IMR-90 (cell line): Measurements from ENCODE around the gene ACLY. TPM values are rescaled to one million over a fixed set of nuclear protein-coding genes. Genes with fewer than 3 reads are reported as not detected.
"Not testable (repeated sequence)": the region's sequence is repeated elsewhere in the genome, so short reads cannot be mapped to it uniquely, and the experiment has no call there.

Experiments used
- ATAC-seq: fragments of 200-7000 bp; cut with Tn5 transposase; 2 replicates; pipeline ENCODE4 v1.9.1; 2020; ENCODE audit warnings: low read depth, mild to moderate bottlenecking, moderate library complexity
- BruUV-seq: library from RNA; stranded (reverse); fragments of 400-500 nt; replicated peaks from 2 replicates; lab custom pipeline; 2021; lab: Mats Ljungman, UMichigan
- CTCF ChIA-PET: fragments of 300-600 bp; formaldehyde crosslinking; extraction: SDS; loops from one replicate; lab custom pipeline; 2021; ENCODE audit warnings: antibody characterized with exemption; lab: Yijun Ruan, JAX
- POLR2A ChIA-PET: fragments of 300-600 bp; sonication (Branson Sonifier 250); formaldehyde crosslinking; loops from one replicate; lab custom pipeline; 2022; ENCODE audit warnings: antibody characterized with exemption; ENCODE audit not compliant: unreplicated experiment; lab: Charles Lee
- DNase-seq: peaks from one replicate; pipeline ENCODE4 v3.0.0; 2013
- H2AFZ ChIP-seq: replicated peaks from 2 replicates; pipeline ENCODE3; 2013; ENCODE audit warnings: low read length, mild to moderate bottlenecking; ENCODE audit not compliant: poor library complexity
- H2AK5ac ChIP-seq: 2 replicates; pipeline ENCODE4 v1.6.1; 2013; ENCODE audit warnings: low read depth, low read length, inconsistent platforms
- H2AK9ac ChIP-seq: replicated peaks from 2 replicates; pipeline ENCODE3; 2013; ENCODE audit warnings: mild to moderate bottlenecking, low read depth, low read length, moderate library complexity; ENCODE audit not compliant: poor library complexity
- H2BK120ac ChIP-seq: 2 replicates; pipeline ENCODE4 v1.6.1; 2013; ENCODE audit warnings: low read depth, low read length, inconsistent platforms
- H2BK15ac ChIP-seq: 3 replicates; pipeline ENCODE4 v1.6.1; 2013; ENCODE audit warnings: low read depth, low read length, inconsistent platforms
- H2BK20ac ChIP-seq: 2 replicates; pipeline ENCODE4 v1.6.1; 2013; ENCODE audit warnings: low read depth, mild to moderate bottlenecking, inconsistent platforms, low read length, moderate library complexity
- H2BK5ac ChIP-seq: 2 replicates; pipeline ENCODE4 v1.6.1; 2013; ENCODE audit warnings: mild to moderate bottlenecking, low read depth, low read length, inconsistent platforms; ENCODE audit not compliant: poor library complexity, severe bottlenecking
- H3K14ac ChIP-seq: replicated peaks from 2 replicates; pipeline ENCODE4 v1.6.1; 2013; ENCODE audit warnings: low read depth, low read length, inconsistent platforms
- H3K18ac ChIP-seq: 2 replicates; pipeline ENCODE4 v1.6.1; 2013; ENCODE audit warnings: low read depth, low read length, control low read depth
- H3K23ac ChIP-seq: 2 replicates; pipeline ENCODE4 v1.6.1; 2013; ENCODE audit warnings: low read depth, low read length, inconsistent platforms
- H3K27ac ChIP-seq: 2 replicates; pipeline ENCODE4 v1.5.1; 2013; ENCODE audit warnings: mild to moderate bottlenecking, control low read depth, low read length; ENCODE audit not compliant: insufficient read depth
- H3K27me3 ChIP-seq: 2 replicates; pipeline ENCODE4 v1.6.1; 2013; ENCODE audit warnings: low read length; ENCODE audit not compliant: control insufficient read depth, insufficient read depth
- H3K36me3 ChIP-seq: 2 replicates; pipeline ENCODE4 v1.6.1; 2013; ENCODE audit warnings: low read length, mixed read lengths; ENCODE audit not compliant: control insufficient read depth, insufficient read depth
- H3K4ac ChIP-seq: 2 replicates; pipeline ENCODE4 v1.6.1; 2013; ENCODE audit warnings: low read depth, low read length, inconsistent platforms
- H3K4me1 ChIP-seq: 2 replicates; pipeline ENCODE4 v1.6.1; 2013; ENCODE audit warnings: low read length, mixed read lengths; ENCODE audit not compliant: control insufficient read depth, insufficient read depth
- H3K4me2 ChIP-seq: 2 replicates; pipeline ENCODE4 v1.6.1; 2013; ENCODE audit warnings: low read depth, mild to moderate bottlenecking, control low read depth, low read length, moderate library complexity
- H3K4me3 ChIP-seq: 2 replicates; pipeline ENCODE4 v1.5.1; 2013; ENCODE audit warnings: low read depth, mild to moderate bottlenecking, control low read depth, low read length, moderate library complexity; ENCODE audit not compliant: insufficient read depth
- H3K56ac ChIP-seq: 2 replicates; pipeline ENCODE4 v1.6.1; 2013; ENCODE audit warnings: low read length, inconsistent platforms; ENCODE audit not compliant: insufficient read depth; ENCODE audit errors: extremely low read depth
- H3K79me1 ChIP-seq, 2 experiments: 2 replicates each; pipeline ENCODE4 v1.6.1; 2013; ENCODE audit warnings: low read length in 2 of 2, inconsistent platforms in 1 of 2, low read depth in 1 of 2
- H3K9ac ChIP-seq: 2 replicates; pipeline ENCODE4 v1.6.1; 2013; ENCODE audit warnings: low read depth, low read length, control low read depth
- H3K9me1 ChIP-seq: 2 replicates; pipeline ENCODE4 v1.6.1; 2013; ENCODE audit warnings: low read length, inconsistent platforms; ENCODE audit not compliant: insufficient read depth
- H3K9me3 ChIP-seq: 2 replicates; pipeline ENCODE4 v1.6.1; 2013; ENCODE audit warnings: low read length; ENCODE audit not compliant: control insufficient read depth, insufficient read depth
- H4K20me1 ChIP-seq: 2 replicates; pipeline ENCODE4 v1.6.1; 2013; ENCODE audit warnings: low read length, inconsistent platforms; ENCODE audit not compliant: insufficient read depth
- H4K5ac ChIP-seq: 2 replicates; pipeline ENCODE4 v1.6.1; 2013; ENCODE audit warnings: mild to moderate bottlenecking, low read depth, low read length, control low read depth
- H4K8ac ChIP-seq, 2 experiments: 2 replicates each; pipeline ENCODE4 v1.6.1; 2013; ENCODE audit warnings: low read depth in 2 of 2, low read length in 2 of 2, control low read depth in 1 of 2, inconsistent platforms in 1 of 2
- H4K91ac ChIP-seq: 2 replicates; pipeline ENCODE4 v1.6.1; 2013; ENCODE audit warnings: low read depth, low read length, inconsistent platforms; ENCODE audit not compliant: insufficient read depth
- ELK1 ChIP-seq: fragments of 150-350 bp; IDR thresholded peaks from 2 replicates; pipeline ENCODE4 v1.6.1; 2016; ENCODE audit warnings: low read depth, mild to moderate bottlenecking, low read length, moderate library complexity, borderline replicate concordance
- RCOR1 ChIP-seq: IDR thresholded peaks from 2 replicates; pipeline ENCODE4 v1.6.1; 2012; ENCODE audit warnings: mild to moderate bottlenecking, low read length, improper control_type of control experiment; ENCODE audit not compliant: insufficient replicate concordance
- RFX5 ChIP-seq: IDR thresholded peaks from 2 replicates; pipeline ENCODE4 v1.8.0; 2012; ENCODE audit warnings: low read depth, mild to moderate bottlenecking, low read length, moderate library complexity
- WGBS, 2 experiments: methylation state at CpG; one replicate each; pipeline versions ENCODE4 v1.1.5 to v1.1.7; 2013; ENCODE audit warnings: missing lambda C conversion rate in 2 of 2; ENCODE audit not compliant: insufficient read length in 1 of 2; ENCODE audit errors: extremely low coverage in 2 of 2; 5-methylcytosine and 5-hydroxymethylcytosine counted together
- dilution Hi-C: fragments of 300-500 bp; cut with HindIII; formaldehyde crosslinking; loops from one replicate; pipeline ENCODE4 v1.14.3; 2018; ENCODE audit warnings: low sequenced_read_pairs; ENCODE audit not compliant: unreplicated experiment
- in situ Hi-C: fragments of 300-500 bp; cut with MboI; formaldehyde crosslinking; loops from 3 replicates; pipeline ENCODE4 v1.14.3; 2019; ENCODE audit warnings: low sequenced_read_pairs, inconsistent platforms, mixed read lengths
- intact Hi-C: fragments of 100-400 bp; cut with micrococcal nuclease; formaldehyde crosslinking; loops from 2 replicates; pipeline ENCODE4 v1.10.0; 2022
- polyA plus RNA-seq, 3 experiments: library from polyadenylated mRNA; depleted of rRNA; stranded (reverse); fragments of >200 nt; gene quantifications; 2 replicates each; pipeline ENCODE4 v1.2.3, GENCODE V29; 2012; ENCODE audit warnings: low replicate concordance in 1 of 3
- total RNA-seq: library from RNA; depleted of rRNA; stranded (reverse); fragments of >200 nt; gene quantifications from 2 replicates; pipeline ENCODE4 v1.2.3, GENCODE V29; 2012

Gene ACLY
- total and polyA plus RNA-seq, 2 of the 4 experiments (the other 2 are of a cell fraction) = 167 to 230 TPM

DNA sequence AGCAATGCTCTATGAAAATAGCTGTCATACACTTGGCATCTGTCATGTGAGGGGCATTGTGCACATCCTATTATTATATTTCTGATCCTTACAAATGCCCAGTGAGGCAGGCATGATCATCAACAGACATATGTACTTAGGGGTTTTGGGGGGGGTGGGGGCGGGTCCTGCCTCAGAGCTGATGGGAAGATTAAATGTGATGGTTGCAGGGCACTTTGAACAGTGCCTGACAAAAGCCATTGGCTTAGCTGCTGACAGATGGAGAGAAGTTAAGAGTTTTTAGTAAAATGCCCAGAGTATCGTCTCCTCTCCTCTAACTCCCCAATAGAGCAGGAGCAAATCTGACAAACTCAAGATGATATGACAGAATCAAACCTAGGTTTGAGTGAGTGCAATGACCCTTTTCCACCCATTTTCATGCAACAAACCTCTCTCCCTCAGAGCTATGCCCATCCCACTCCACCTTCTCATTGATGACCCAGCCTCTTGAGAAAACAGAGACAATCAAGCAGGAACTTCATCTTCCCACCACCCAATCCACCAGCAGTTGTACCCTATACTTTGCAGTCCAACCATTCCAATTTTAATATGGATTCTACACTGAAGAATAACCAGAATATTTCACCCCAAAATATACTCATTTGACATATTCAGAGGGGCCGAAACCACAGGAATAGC, 58.4 kb downstream of the ACLY start (continued):
- no peak for TF ChIP-seq ELK1
- no peak for TF ChIP-seq RCOR1
- no peak for TF ChIP-seq RFX5

DNA sequence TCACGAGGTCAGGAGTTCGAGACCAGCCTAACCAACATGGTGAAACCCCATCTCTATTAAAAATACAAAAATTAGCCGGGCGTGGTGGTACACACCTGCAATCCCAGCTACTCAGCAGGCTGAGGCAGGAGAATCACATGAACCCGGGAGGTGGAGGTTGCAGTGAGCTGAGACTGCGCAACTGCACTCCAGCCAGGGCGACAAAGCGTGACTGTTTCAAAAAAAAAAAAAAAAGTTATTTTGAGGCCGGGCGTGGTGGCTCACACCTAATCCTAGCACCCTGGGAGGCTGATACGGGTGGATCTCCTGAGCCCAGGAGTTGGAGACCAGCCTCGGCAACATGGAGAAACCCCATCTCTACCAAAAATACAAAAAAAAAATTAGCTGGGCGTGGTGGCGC, 67.4 kb downstream of the ACLY start:
- H3K27ac ChIP-seq, dilution Hi-C loops, POLR2A ChIA-PET, H3K4me1 ChIP-seq, H3K9me1 ChIP-seq, H4K91ac ChIP-seq, H2BK15ac ChIP-seq, ATAC-seq, H3K56ac ChIP-seq, H2BK20ac ChIP-seq, DNase-seq, H3K4ac ChIP-seq, H3K4me2 ChIP-seq, H3K9me3 ChIP-seq, H3K9ac ChIP-seq, H2AK9ac ChIP-seq, in situ Hi-C loops, H2AFZ ChIP-seq, H3K14ac ChIP-seq, H3K23ac ChIP-seq, H3K4me3 ChIP-seq, H2BK120ac ChIP-seq, intact Hi-C loops, H2AK5ac ChIP-seq, H3K27me3 ChIP-seq, H2BK5ac ChIP-seq, H4K8ac ChIP-seq, BruUV-seq, H3K18ac ChIP-seq, H4K5ac ChIP-seq: not testable (repeated sequence)
- Histone ChIP-seq H3K36me3 (peaks cover 17% of the 10 kb centered on the region), H4K20me1 (peaks cover 26% of the 10 kb centered on the region), H3K79me1 (peaks cover 27 to 68% of the 10 kb centered on the region in 2 experiments)
- 100% methylated on average over 2 of the region's 14 CpGs; no CpG with 5 or more reads in 1 of the 2 experiments for WGBS, 2 experiments
- CTCF ChIA-PET = interaction anchor here (0.6 kb wide), 1 partner anchor 1829 kb away, joined by 4 read pairs; no protein-coding TSS in a partner anchor
